Endodermal cell (in vitro differentiated cells): ENCODE measurements around the gene PCSK2. TPM values are rescaled to one million over a fixed set of nuclear protein-coding genes. Genes with fewer than 3 reads are reported as not detected.
A peak's percentile ranks its signal among the peaks of the same experiment; 100 is the strongest.

ENCODE experiments used
- DNase-seq: peaks from one replicate; pipeline ENCODE4 v3.0.0-alpha.2; 2017
- H3K27ac ChIP-seq: 2 replicates; pipeline ENCODE4 v1.5.1; 2013; ENCODE audit warnings: mild to moderate bottlenecking, low read depth, low read length, moderate library complexity
- H3K27me3 ChIP-seq: 2 replicates; pipeline ENCODE4 v1.6.1; 2013; ENCODE audit warnings: mild to moderate bottlenecking, low read length, moderate library complexity; ENCODE audit not compliant: insufficient read depth, control insufficient read depth, poor library complexity, severe bottlenecking
- H3K36me3 ChIP-seq: 2 replicates; pipeline ENCODE4 v1.7.0; 2013; ENCODE audit warnings: mild to moderate bottlenecking, low read length, moderate library complexity; ENCODE audit not compliant: control insufficient read depth, insufficient read depth
- H3K4me1 ChIP-seq: one replicate; pipeline ENCODE4 v1.7.0; 2013; ENCODE audit warnings: low read length; ENCODE audit not compliant: control insufficient read depth, insufficient read depth
- H3K4me3 ChIP-seq: 2 replicates; pipeline ENCODE4 v1.5.1; 2013; ENCODE audit warnings: mild to moderate bottlenecking, low read length, moderate library complexity
- H3K9ac ChIP-seq: 2 replicates; pipeline ENCODE4 v1.6.1; 2013; ENCODE audit warnings: mild to moderate bottlenecking, low read length, moderate library complexity; ENCODE audit not compliant: poor library complexity, severe bottlenecking; ENCODE audit errors: extremely low read depth
- H3K9me3 ChIP-seq: 2 replicates; pipeline ENCODE4 v1.6.1; 2013; ENCODE audit warnings: mild to moderate bottlenecking, low read length, moderate library complexity; ENCODE audit not compliant: control insufficient read depth
- H3K27ac Mint-ChIP-seq: 2 replicates; pipeline ENCODE4 v1.8.0; 2020; ENCODE audit warnings: mixed read lengths
- H3K27me3 Mint-ChIP-seq: 2 replicates; pipeline ENCODE4 v1.8.0; 2021; ENCODE audit warnings: mild to moderate bottlenecking, mixed read lengths; ENCODE audit not compliant: insufficient read depth
- H3K36me3 Mint-ChIP-seq: 2 replicates; pipeline ENCODE4 v1.8.0; 2020; ENCODE audit warnings: low read depth, mixed read lengths
- H3K4me1 Mint-ChIP-seq: 2 replicates; pipeline ENCODE4 v1.8.0; 2020; ENCODE audit warnings: mixed read lengths
- H3K4me3 Mint-ChIP-seq: 2 replicates; pipeline ENCODE4 v1.8.0; 2020; ENCODE audit warnings: mild to moderate bottlenecking, moderate library complexity, mixed read lengths
- H3K9me3 Mint-ChIP-seq: 2 replicates; pipeline ENCODE4 v1.8.0; 2020; ENCODE audit warnings: mild to moderate bottlenecking, mixed read lengths
- CTCF ChIP-seq: fragments of 200-600 bp; sonication (generic); conservative IDR thresholded peaks from 2 replicates; pipeline ENCODE4 v1.5.0; 2021; ENCODE audit warnings: antibody characterized with exemption, mild to moderate bottlenecking
- WGBS, 2 experiments: methylation state at CpG; one replicate each; pipeline versions ENCODE4 v1.1.5 to v1.1.7; 2013; ENCODE audit warnings: missing lambda C conversion rate in 2 of 2, mixed read lengths in 1 of 2; ENCODE audit not compliant: insufficient coverage in 1 of 2, insufficient read length in 1 of 2; 5-methylcytosine and 5-hydroxymethylcytosine counted together
- total RNA-seq, 2 donors: library from RNA; stranded (reverse); fragmentation: NEBNext Ultra II Directional in 1 of 2; extraction: Animal tissue kit (Norgen Biotek cat#: 25700) in 1 of 2; gene quantifications; 2 replicates in 1 of 2; 3 replicates in 1 of 2; pipeline ENCODE4 v1.2.1, GENCODE V29; 2021

Gene PCSK2
- total RNA-seq, 2 donors from 2014 or later, result 3.0 to 4.8 TPM

- no peak overlapping the region for H3K4me3 Mint-ChIP-seq
- DNase-seq, result no peak
- H3K4me1 Mint-ChIP-seq, result no peaks in the 10 kb centered on the region
- H3K27ac ChIP-seq, result no peak overlapping the region
- no peaks in the 10 kb centered on the region for H3K27me3 Mint-ChIP-seq
- WGBS, 2 experiments, result 78 to 90% methylated on average over 2 of the region's 3 CpGs
- no peak overlapping the region for H3K4me3 ChIP-seq
- no peaks in the 10 kb centered on the region for H3K9me3 ChIP-seq
- no peak overlapping the region for H3K9ac ChIP-seq
- no peaks in the 10 kb centered on the region for H3K36me3 Mint-ChIP-seq
- H3K36me3 ChIP-seq, result no peaks in the 10 kb centered on the region
- peaks cover under 1% of the 10 kb centered on the region for H3K9me3 Mint-ChIP-seq
- H3K27me3 ChIP-seq, result no peaks in the 10 kb centered on the region
- H3K27ac Mint-ChIP-seq, result no peak overlapping the region
- TF ChIP-seq CTCF, result no peak
- H3K4me1 ChIP-seq, result no peaks in the 10 kb centered on the region
Observed at GRCh38 chr20:17273717-17274116, 46.9 kb downstream of the PCSK2 start.

- H3K9me3 Mint-ChIP-seq, result peaks cover 3% of the 10 kb centered on the region
- Histone ChIP-seq H3K9me3 (no peaks in the 10 kb centered on the region), H3K36me3 (no peaks in the 10 kb centered on the region), H3K27me3 (no peaks in the 10 kb centered on the region), H3K27ac (no peak overlapping the region), H3K4me1 (peaks cover 4% of the 10 kb centered on the region), H3K4me3 (no peak overlapping the region), H3K9ac (no peak overlapping the region)
- no peaks in the 10 kb centered on the region for H3K27me3 Mint-ChIP-seq
- peaks cover 10% of the 10 kb centered on the region for H3K4me1 Mint-ChIP-seq
- H3K27ac Mint-ChIP-seq, result no peak overlapping the region
- H3K4me3 Mint-ChIP-seq, result no peak overlapping the region
- TF ChIP-seq CTCF, result no peak
- H3K36me3 Mint-ChIP-seq, result no peaks in the 10 kb centered on the region
- no peak for DNase-seq
Observed at GRCh38 chr20:17276101-17276500, 49.3 kb downstream of the PCSK2 start.

- no peak overlapping the region for H3K27ac Mint-ChIP-seq
- H3K9me3 Mint-ChIP-seq, result peaks cover 3% of the 10 kb centered on the region
- no peaks in the 10 kb centered on the region for H3K27me3 Mint-ChIP-seq
- no peak overlapping the region for H3K4me3 Mint-ChIP-seq
- peak; percentile 85 for TF ChIP-seq CTCF
- peaks cover 53% of the 10 kb centered on the region for H3K4me1 Mint-ChIP-seq
- H3K27ac ChIP-seq, result no peak overlapping the region
- no peaks in the 10 kb centered on the region for H3K36me3 Mint-ChIP-seq
- peaks cover 16% of the 10 kb centered on the region for H3K4me1 ChIP-seq
- no peaks in the 10 kb centered on the region for H3K36me3 ChIP-seq
- H3K4me3 ChIP-seq, result no peak overlapping the region
- no peaks in the 10 kb centered on the region for H3K27me3 ChIP-seq
- DNase-seq, result peak; percentile 90
- no peaks in the 10 kb centered on the region for H3K9me3 ChIP-seq
- H3K9ac ChIP-seq, result no peak overlapping the region
Observed at GRCh38 chr20:17281478-17281877, 54.6 kb downstream of the PCSK2 start.
